SU-DHL-6 (cell line): Measurements from ENCODE around the gene SOAT2.

Experiments used
- CTCF ChIP-seq: fragments of 200-600 bp; sonication (generic); IDR thresholded peaks from one replicate; pipeline ENCODE4 v1.5.1; 2017; ENCODE audit warnings: antibody characterized with exemption, mild to moderate bottlenecking, low read length, moderate library complexity; ENCODE audit not compliant: insufficient read depth, poor library complexity, severe bottlenecking
- EZH2phosphoT487 ChIP-seq: fragments of 200-600 bp; sonication (generic), shearing (Covaris generic); conservative IDR thresholded peaks from 2 replicates; pipeline ENCODE4 v1.6.1; 2018; ENCODE audit warnings: mild to moderate bottlenecking, antibody characterized with exemption, low read length, moderate library complexity, mixed read lengths

GRCh38 chr12:53076461-53076860, 26.8 kb upstream of the SOAT2 start:
- TF ChIP-seq CTCF (no peak), EZH2phosphoT487 (no peak)
